HEK293 (cell line): ENCODE measurements around the gene PDHB.

Experiments used
- CTCF ChIA-PET: fragments of 350-600 bp; formaldehyde crosslinking; extraction: SDS; loops from one replicate; lab custom pipeline; 2021; ENCODE audit warnings: antibody characterized with exemption; lab: Yijun Ruan, JAX
- POLR2A ChIA-PET: fragments of 300-600 bp; formaldehyde crosslinking; extraction: SDS; loops from one replicate; lab custom pipeline; 2020; ENCODE audit warnings: antibody characterized with exemption, inconsistent platforms; lab: Yijun Ruan, JAX
- H3K27ac ChIP-seq: fragments of 200-500 bp; sonication (Bioruptor generic); 2 replicates; pipeline ENCODE4 v1.5.1; 2014; ENCODE audit warnings: low read depth, low read length, control low read depth, inconsistent platforms; ENCODE audit errors: extremely low read depth
- H3K36me3 ChIP-seq, 2 experiments: fragments of 200-500 bp in 1 of 2; sonication (Bioruptor generic) in 1 of 2; 1 replicate in 1 of 2; 2 replicates in 1 of 2; pipeline ENCODE4 v1.5.1; 2014 to 2017; ENCODE audit warnings: inconsistent platforms in 2 of 2, low read length in 2 of 2; ENCODE audit not compliant: control insufficient read depth in 2 of 2, insufficient read depth in 1 of 2
- H3K4me1 ChIP-seq: fragments of 200-500 bp; sonication (Bioruptor generic); 2 replicates; pipeline ENCODE4 v1.5.1; 2014; ENCODE audit warnings: mild to moderate bottlenecking, low read length, inconsistent platforms; ENCODE audit not compliant: control insufficient read depth, insufficient read depth
- H3K4me3 ChIP-seq: 2 replicates; pipeline ENCODE4 v1.5.1; 2011; ENCODE audit warnings: low read depth, mild to moderate bottlenecking, control low read depth, low read length, moderate library complexity
- H3K9me3 ChIP-seq: fragments of 200-500 bp; sonication (Bioruptor generic); 2 replicates; pipeline ENCODE4 v1.5.1; 2014; ENCODE audit warnings: low read depth, low read length, inconsistent platforms; ENCODE audit not compliant: control insufficient read depth, insufficient read depth
- BCL11B ChIP-seq: fragments of 450-650 bp; formaldehyde crosslinking; IDR thresholded peaks from 2 replicates; pipeline ENCODE4 v1.5.1; 2016; ENCODE audit warnings: low read depth, missing biosample characterization, missing genetic modification characterization
- EGR2 ChIP-seq: fragments of 450-650 bp; formaldehyde crosslinking; IDR thresholded peaks from 2 replicates; pipeline ENCODE4 v1.5.1; 2016; ENCODE audit warnings: low read depth, missing biosample characterization, missing genetic modification characterization
- GFI1B ChIP-seq: fragments of 450-650 bp; formaldehyde crosslinking; IDR thresholded peaks from 2 replicates; pipeline ENCODE4 v1.5.1; 2016; ENCODE audit warnings: missing biosample characterization, missing genetic modification characterization
- MYNN ChIP-seq: fragments of 450-650 bp; formaldehyde crosslinking; IDR thresholded peaks from 2 replicates; pipeline ENCODE4 v1.5.1; 2016; ENCODE audit warnings: missing biosample characterization, missing genetic modification characterization, borderline replicate concordance
- REST ChIP-seq: fragments of 450-650 bp; formaldehyde crosslinking; IDR thresholded peaks from 2 replicates; pipeline ENCODE4 v1.5.1; 2016; ENCODE audit warnings: missing biosample characterization, missing genetic modification characterization
- SCRT2 ChIP-seq: fragments of 450-650 bp; formaldehyde crosslinking; IDR thresholded peaks from 2 replicates; pipeline ENCODE4 v1.5.1; 2016; ENCODE audit warnings: missing biosample characterization, missing genetic modification characterization
- SETDB1 ChIP-seq: IDR thresholded peaks from one replicate; pipeline ENCODE4 v1.6.1; 2017; ENCODE audit warnings: mild to moderate bottlenecking, low read length, moderate library complexity, mixed read lengths; ENCODE audit not compliant: insufficient read length
- WT1 ChIP-seq: fragments of 450-650 bp; formaldehyde crosslinking; IDR thresholded peaks from 2 replicates; pipeline ENCODE4 v1.5.1; 2016; ENCODE audit warnings: missing biosample characterization, missing genetic modification characterization
- ZEB2 ChIP-seq: fragments of 450-650 bp; formaldehyde crosslinking; IDR thresholded peaks from 2 replicates; pipeline ENCODE4 v1.5.1; 2016; ENCODE audit warnings: missing biosample characterization, missing genetic modification characterization
- ZNF184 ChIP-seq: fragments of 450-650 bp; IDR thresholded peaks from 2 replicates; pipeline ENCODE4 v1.5.1; 2018; ENCODE audit warnings: missing biosample characterization, mild to moderate bottlenecking, missing genetic modification characterization
- ZNF2 ChIP-seq: fragments of 450-650 bp; formaldehyde crosslinking; IDR thresholded peaks from 2 replicates; pipeline ENCODE4 v1.5.1; 2016; ENCODE audit warnings: missing biosample characterization, missing genetic modification characterization
- ZNF354C ChIP-seq: fragments of 450-650 bp; formaldehyde crosslinking; IDR thresholded peaks from 2 replicates; pipeline ENCODE4 v1.5.1; 2016; ENCODE audit warnings: missing biosample characterization, missing genetic modification characterization, low read depth, borderline replicate concordance
- ZNF37A ChIP-seq: fragments of 450-650 bp; IDR thresholded peaks from 2 replicates; pipeline ENCODE4 v1.5.1; 2018; ENCODE audit warnings: missing biosample characterization, missing genetic modification characterization
- ZNF398 ChIP-seq: fragments of 450-650 bp; formaldehyde crosslinking; IDR thresholded peaks from 2 replicates; pipeline ENCODE4 v1.5.1; 2017; ENCODE audit warnings: missing biosample characterization, missing genetic modification characterization
- ZNF600 ChIP-seq: fragments of 450-650 bp; formaldehyde crosslinking; IDR thresholded peaks from 2 replicates; pipeline ENCODE4 v1.5.1; 2016; ENCODE audit warnings: missing biosample characterization, missing genetic modification characterization
- ZNF76 ChIP-seq: fragments of 450-650 bp; formaldehyde crosslinking; IDR thresholded peaks from 2 replicates; pipeline ENCODE4; 2016; ENCODE audit warnings: low read depth, missing biosample characterization, missing genetic modification characterization, borderline replicate concordance
- ZNF768 ChIP-seq: fragments of 450-650 bp; formaldehyde crosslinking; IDR thresholded peaks from 2 replicates; pipeline ENCODE4 v1.5.1; 2018; ENCODE audit warnings: missing biosample characterization, mild to moderate bottlenecking, missing genetic modification characterization
- ZNF777 ChIP-seq: fragments of 450-650 bp; formaldehyde crosslinking; IDR thresholded peaks from 2 replicates; pipeline ENCODE4 v1.5.1; 2017; ENCODE audit warnings: missing biosample characterization, missing genetic modification characterization, borderline replicate concordance
- ZSCAN30 ChIP-seq: fragments of 450-650 bp; IDR thresholded peaks from 2 replicates; pipeline ENCODE4 v1.5.1; 2018; ENCODE audit warnings: missing biosample characterization, mild to moderate bottlenecking, missing genetic modification characterization, moderate library complexity
- ZSCAN5A ChIP-seq: fragments of 450-650 bp; formaldehyde crosslinking; IDR thresholded peaks from 2 replicates; pipeline ENCODE4 v1.5.1; 2016; ENCODE audit warnings: missing biosample characterization, missing genetic modification characterization

PDHB gene

GRCh38 chr3:58387650-58388546, 45.7 kb downstream of the PDHB start (continued):
- no peak for TF ChIP-seq ZSCAN5A (tag by site-specific recombination)
- no peak for TF ChIP-seq ZNF37A
- TF ChIP-seq ZSCAN30: no peak

- ChIA-PET POLR2A (no interaction called here), CTCF (interaction anchor here (0.6 kb wide), 1 partner anchor 870 kb away, joined by 3 read pairs; no protein-coding TSS in a partner anchor)
- Histone ChIP-seq H3K4me1 (no peaks in the 10 kb centered on the region), H3K9me3 (no peaks in the 10 kb centered on the region), H3K27ac (no peak overlapping the region), H3K4me3 (no peak overlapping the region), H3K36me3 (peaks cover 0 to 35% of the 10 kb centered on the region in 2 experiments; a peak in 1 of 3 replicates)
- TF ChIP-seq WT1 (no peak), ZNF600 (no peak), MYNN (tag by site-specific recombination) (no peak), SCRT2 (tag by site-specific recombination) (no peak), ZNF777 (tag by site-specific recombination) (no peak), ZNF768 (tag by site-specific recombination) (no peak)
These were observed 46.8 kb downstream of the PDHB start for GRCh38 chr3:58386626-58387365.

GRCh38 chr3:58384381-58385090, 49.1 kb downstream of the PDHB start:
- TF ChIP-seq BCL11B: no peak
- no peak for TF ChIP-seq GFI1B (tag by site-specific recombination)
- no peak for TF ChIP-seq ZNF184 (tag by site-specific recombination)
- no peak for TF ChIP-seq ZEB2 (tag by site-specific recombination)
- TF ChIP-seq ZNF398: no peak
- no peak for TF ChIP-seq SCRT2 (tag by site-specific recombination)
- Histone ChIP-seq H3K27ac (no peak overlapping the region), H3K36me3 (peaks cover 0 to 30% of the 10 kb centered on the region in 2 experiments; a peak in 1 of 3 replicates), H3K9me3 (no peaks in the 10 kb centered on the region), H3K4me3 (no peak overlapping the region), H3K4me1 (no peaks in the 10 kb centered on the region)
- POLR2A ChIA-PET: no interaction called here
- CTCF ChIA-PET: no interaction called here

- ChIA-PET CTCF (no interaction called here), POLR2A (interaction anchor here (0.6 kb wide), 1 partner anchor 49 kb away, joined by 7 read pairs; no protein-coding TSS in a partner anchor)
- Histone ChIP-seq H3K9me3 (no peaks in the 10 kb centered on the region), H3K27ac (no peak overlapping the region), H3K4me3 (no peak overlapping the region), H3K4me1 (no peaks in the 10 kb centered on the region), H3K36me3 (peaks cover 0 to 30% of the 10 kb centered on the region in 2 experiments; a peak in 1 of 3 replicates)
- no peak for TF ChIP-seq ZNF76 (tag by site-specific recombination)
- TF ChIP-seq REST (tag by site-specific recombination): no peak
- no peak for TF ChIP-seq ZNF354C
- TF ChIP-seq MYNN (tag by site-specific recombination): no peak
- TF ChIP-seq EGR2 (tag by site-specific recombination): no peak
- no peak for TF ChIP-seq SETDB1
- TF ChIP-seq ZNF2 (tag by site-specific recombination): no peak
These were observed 49.7 kb downstream of the PDHB start for GRCh38 chr3:58383904-58384303.
